ENCODE measurements around the gene ITPKB. TPM values are rescaled to one million over a fixed set of nuclear protein-coding genes. Genes with fewer than 3 reads are reported as not detected.
"Not testable (repeated sequence)": the region's sequence is repeated elsewhere in the genome, so short reads cannot be mapped to it uniquely, and the experiment has no call there.

Gene ITPKB
- total RNA-seq, 1 donor from 2014 or later: 3.9 TPM

- DNase-seq: no peak
These were observed 8.2 kb downstream of the ITPKB start for GRCh38 chr1:226730836-226731235.

- no peak for DNase-seq
These were observed 9.0 kb downstream of the ITPKB start for GRCh38 chr1:226730071-226730470.

- DNase-seq: no peak
These were observed 10.6 kb downstream of the ITPKB start for GRCh38 chr1:226728448-226728847.

GRCh38 chr1:226725897-226726267 is 13.2 kb downstream of the ITPKB start:
- DNase-seq: no peak

DNA sequence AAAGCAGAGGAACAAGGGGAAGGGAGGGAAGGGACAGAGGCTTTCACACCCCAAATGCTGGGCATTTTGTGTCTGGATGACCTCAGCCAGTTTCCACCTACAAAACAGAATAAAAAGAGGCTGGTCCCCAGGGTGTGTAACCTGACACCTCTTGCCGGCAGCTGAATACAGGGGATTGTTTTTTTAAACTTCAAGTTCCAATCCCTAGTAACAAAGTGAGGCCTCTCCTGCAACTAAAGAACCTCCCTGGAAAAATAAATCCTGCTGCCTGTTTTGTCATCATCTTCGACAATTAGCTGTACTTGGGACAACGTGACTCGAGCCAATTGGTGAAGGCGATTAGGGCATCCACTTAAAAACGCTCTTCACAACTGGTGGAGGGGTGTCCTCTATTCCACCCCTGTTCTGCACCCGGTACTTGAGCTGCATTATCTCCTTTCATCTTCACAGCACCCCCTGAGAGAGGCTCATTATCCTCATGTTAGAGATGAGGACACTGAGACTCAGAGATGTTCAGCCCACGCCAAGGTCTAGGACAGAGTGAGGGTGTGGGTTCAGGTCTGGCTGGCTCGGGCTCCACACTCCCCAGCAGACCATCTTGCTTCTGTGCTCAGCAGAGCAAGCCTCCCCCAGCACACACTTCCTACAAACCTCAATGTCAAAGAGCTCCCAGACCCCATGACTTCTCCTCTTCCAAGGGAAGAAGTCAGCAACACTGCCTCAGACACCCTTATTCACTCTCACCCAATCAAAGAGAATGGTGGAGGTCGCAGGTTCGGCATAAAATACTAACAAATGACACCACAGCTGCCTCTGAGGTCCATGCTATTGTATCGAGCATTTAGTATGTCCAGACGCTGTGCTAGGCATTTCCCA is 15.2 kb downstream of the ITPKB start:
- no peak for DNase-seq

- DNase-seq: no peak
These were observed 16.0 kb downstream of the ITPKB start for GRCh38 chr1:226722901-226723656.

- DNase-seq: no peak
These were observed 16.7 kb downstream of the ITPKB start for GRCh38 chr1:226722240-226722900.

DNA sequence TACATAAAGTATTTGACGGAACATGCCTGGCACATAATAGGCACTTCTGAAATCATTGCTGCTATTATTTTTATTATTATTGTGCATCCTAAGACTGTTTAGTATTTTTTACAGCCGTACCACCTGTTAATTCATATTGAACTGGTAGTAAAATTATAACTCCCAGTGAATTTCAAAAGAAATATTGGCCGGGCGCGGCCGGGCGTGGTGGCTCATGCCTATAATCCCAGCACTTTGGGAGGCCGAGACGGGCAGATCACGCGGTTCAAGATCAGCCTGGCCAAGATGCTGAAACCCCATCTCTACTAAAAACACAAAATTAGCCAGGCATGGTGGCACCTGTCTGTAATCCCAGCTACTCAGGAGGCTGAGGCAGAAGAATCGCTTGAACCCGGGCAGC is 18.5 kb downstream of the ITPKB start:
- not testable (repeated sequence) for DNase-seq

DNA sequence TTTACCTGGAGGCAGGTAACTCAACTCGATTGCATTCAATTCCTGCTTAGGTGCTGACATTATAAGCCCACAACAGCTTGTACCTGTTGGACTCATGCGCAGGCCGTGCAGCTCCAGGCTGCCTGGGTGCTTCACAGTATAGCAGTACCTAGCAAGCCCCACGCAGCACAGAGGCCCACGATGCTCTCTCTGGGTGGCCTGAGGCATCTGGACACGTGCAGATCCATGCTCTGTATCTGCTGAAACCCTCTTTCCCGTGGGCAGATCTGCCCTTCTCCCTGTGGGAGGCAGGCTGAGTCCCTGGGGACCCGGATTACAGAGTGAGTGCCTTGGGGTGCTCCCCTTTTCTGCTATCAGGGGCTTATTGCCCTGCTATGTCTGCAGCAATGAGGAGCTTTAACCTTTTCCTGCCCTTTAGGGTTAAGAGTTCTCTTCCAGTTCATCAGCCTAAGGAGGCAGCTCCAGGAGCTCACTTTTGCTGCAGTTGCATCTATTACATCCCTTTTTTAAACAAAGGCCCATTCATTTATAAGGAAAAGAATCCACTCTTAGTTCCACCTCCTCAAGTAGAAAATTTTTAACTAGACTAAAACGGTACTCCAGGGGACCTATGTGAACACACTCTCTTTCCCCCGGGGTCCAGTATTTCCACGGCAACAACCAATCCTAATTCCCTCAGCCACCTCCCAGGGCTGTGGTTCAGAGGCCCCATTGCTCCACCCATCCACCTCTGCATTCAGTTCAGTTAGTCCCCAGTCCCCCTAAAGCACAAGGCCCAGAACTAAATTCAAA is 19.3 kb downstream of the ITPKB start:
- no peak for DNase-seq

DNA sequence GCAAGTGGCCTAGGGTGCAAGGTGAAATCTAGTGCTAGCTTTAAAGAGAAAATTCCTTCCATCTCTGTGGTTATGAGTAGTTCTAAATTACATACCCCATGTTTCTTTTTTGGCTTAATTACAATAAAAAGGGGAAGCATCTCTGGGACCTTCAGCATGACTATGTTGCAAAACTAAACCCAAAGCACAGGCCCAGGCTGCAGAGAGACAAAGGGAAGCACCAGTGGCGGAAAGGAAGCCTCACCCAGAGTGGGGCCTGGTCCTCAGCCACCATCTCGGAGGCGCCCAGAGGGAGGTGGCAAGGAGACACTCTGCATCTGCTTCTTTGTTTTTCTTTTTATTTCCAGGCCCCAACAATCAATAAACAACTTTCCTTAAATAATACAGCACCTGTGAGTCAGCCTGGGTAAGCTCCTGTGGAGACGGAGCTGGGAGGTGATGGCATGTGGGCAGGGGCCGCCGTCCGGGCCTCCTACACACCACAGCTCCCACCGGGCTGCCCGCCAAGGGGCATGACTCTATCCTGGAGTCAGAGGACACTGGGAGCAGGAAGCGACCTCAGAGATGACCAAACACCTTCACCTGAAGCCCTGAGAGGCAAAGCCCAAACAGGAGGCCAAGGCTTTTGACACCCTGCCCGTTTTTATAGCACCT is 21.7 kb downstream of the ITPKB start:
- no peak for DNase-seq

DNA sequence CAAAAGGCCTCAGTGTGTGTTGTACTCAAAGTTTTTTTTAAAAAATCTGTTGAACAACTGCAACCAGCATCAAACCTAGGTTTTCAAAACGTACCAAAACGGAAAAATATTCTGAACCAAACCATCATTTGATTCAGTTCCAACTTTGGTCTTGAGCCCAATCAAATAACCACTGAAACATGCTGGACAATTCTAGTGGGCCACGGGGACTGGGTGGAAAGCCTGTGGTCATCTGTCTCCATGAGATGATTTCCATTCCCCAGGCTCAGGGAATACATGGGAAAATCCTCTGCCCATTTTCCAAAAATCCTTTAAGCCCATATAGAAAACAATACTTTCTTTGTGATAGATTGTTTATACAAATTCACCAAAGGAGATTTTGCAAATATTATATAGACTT is 22.5 kb downstream of the ITPKB start:
- no peak for DNase-seq

DNA sequence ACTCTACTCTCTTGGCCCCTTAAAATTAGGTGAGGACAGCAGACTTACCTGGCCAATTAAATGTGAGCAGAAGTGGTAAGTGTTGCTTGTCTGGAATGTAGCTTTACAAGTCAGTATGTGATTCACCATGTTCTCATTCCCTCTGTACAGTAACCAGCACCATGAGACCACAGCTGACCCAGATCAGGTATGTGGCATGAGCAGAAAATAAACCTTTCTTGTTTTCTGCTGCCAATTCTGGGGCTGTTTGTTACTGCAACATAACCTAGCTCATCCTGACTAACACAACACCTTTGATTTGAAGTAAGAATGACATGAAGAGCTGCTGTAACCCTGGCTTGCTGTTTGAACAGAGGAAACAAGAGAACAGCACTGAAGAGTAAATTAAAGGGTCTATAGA is 24.9 kb downstream of the ITPKB start:
- no peak for DNase-seq

DNA sequence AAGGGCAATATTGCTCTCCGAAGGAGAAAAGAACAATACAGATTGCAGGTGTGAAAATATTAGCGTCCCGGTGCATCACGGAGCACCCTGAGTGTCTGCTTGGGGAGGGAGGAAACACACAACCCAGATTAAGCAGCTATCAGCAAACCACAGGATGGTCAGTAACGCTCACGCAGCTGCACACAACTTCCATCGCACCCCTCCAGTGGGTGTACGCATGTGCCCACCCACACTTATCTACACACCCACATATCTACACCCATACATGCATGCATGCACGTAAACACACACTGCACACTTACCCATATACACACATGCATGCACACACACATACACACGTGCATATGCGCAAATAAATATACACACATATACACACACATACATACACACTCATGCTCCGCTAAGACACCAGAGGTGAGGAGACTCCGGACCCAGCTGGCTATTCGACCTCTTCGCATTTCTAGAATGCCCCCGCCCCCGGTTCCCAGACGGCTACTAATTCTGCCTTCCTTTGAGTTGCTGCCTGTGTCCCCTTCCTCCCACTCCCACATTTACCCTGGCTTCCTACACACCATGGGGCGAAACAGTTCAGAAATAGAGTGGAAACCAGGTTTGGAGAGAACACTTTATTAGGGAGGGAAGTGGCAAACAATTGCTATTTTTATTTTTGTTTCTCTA is 26.2 kb downstream of the ITPKB start:
- no peak for DNase-seq

GRCh38 chr1:226711976-226712741 is 26.9 kb downstream of the ITPKB start:
- no peak for DNase-seq

DNA sequence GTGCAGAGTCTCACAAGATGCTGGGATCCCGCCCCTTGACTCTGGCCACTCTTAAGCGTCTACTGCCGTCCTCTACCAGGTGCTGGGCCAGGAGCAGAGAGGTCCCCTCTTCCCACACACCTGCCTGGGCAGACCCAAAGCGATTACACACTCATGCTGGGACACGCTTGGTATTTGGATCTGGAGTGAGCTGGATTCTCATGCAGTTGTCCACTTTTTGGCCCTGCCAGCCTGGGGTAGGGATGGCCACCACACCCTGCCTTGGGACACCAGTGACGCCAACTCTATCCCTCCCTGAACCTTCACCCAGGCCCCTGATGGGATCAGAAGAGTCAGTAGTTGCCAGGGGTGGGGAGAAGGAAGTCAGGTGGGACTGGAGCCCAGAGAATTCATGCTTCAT is 28.6 kb downstream of the ITPKB start:
- no peak for DNase-seq

- DNase-seq: no peak
These were observed 29.1 kb downstream of the ITPKB start for GRCh38 chr1:226709953-226710352.

- DNase-seq: no peak
These were observed 30.1 kb downstream of the ITPKB start for GRCh38 chr1:226708967-226709396.

DNA sequence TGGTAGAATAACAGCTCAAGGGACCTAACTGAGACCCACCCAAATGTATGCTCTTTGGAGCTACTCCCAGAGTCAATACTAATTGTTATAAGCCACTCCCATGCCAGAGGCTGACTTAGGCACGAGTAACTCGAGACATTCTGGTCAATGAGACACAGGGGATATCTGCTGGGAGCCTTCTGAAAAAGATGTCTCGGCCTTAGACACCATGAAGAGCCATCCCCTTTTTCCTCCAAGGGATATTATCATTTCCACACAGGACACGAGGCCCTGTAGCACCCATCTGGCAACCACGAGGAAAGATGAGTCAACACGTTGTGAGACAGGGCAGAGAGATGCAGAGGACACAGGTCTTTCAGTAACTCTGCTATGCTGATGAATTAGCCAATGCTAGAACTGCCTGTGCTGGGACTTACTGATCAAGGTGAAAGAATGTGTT is 30.7 kb downstream of the ITPKB start:
- DNase-seq: no peak

GRCh38 chr1:226706684-226707083 is 32.4 kb downstream of the ITPKB start:
- DNase-seq: no peak

All from occipital lobe (tissue), 2 donors.